ENCODE measurements around the gene ADAMTS12.

DNA sequence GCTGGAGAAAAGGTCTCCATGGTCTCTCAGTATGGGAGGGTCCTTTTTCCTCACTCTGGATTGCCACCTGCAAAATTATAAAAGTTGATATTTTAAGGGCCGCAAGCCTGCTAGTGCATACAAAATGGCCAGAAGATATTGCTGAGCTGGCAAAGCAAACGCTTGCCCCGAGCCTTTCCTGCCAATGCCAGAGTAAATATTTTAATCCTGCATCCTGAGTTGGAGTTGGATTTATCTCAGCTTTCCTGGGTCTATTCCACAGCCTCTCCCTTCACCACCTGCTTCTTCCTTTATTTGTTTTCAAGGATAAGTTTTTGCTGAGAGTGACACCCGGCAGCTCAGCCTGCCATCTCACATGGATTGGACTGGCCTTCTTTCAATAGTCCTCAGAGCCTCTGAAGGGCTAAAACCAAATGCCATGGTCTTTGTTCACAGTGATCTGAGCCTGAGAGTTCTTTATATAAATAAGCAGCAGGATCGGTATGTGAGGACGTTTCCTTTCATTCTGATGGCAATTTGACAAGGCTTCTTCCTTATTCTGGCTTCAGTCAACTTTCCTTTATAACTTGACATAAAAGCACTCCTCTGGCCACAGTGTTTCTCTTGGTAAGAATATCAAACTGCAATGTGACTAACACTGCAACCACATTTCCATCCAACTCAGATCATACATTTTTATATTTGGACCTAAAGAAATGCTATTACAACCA is 170.1 kb downstream of the ADAMTS12 start:
- TF ChIP-seq REST (IDR thresholded peaks at IDR 0.05; ENCODE audit: insufficient read depth in 1 of 2, low read depth in 2 of 2, low read length in 2 of 2) (no peak), TAF1 (IDR thresholded peaks at IDR 0.05; ENCODE audit: borderline replicate concordance, insufficient read depth, low read length) (no peak)

All from PFSK-1 (cell line).